ENCODE results near the gene GALNT17.
"Not testable (repeated sequence)": the region's sequence is repeated elsewhere in the genome, so short reads cannot be mapped to it uniquely, and the experiment has no call there.

Gene GALNT17

GRCh38 chr7:71584256-71584655 lies 452.3 kb downstream of the GALNT17 start:
- no peak for DNase-seq

- no peak for DNase-seq
These were observed 459.9 kb downstream of the GALNT17 start for GRCh38 chr7:71591876-71592275.

GRCh38 chr7:71592388-71592787 lies 460.4 kb downstream of the GALNT17 start:
- not testable (repeated sequence) for DNase-seq

- no peak for DNase-seq
These were observed 462.8 kb downstream of the GALNT17 start for GRCh38 chr7:71594736-71595135.

- DNase-seq: no peak
These were observed 463.2 kb downstream of the GALNT17 start for GRCh38 chr7:71595176-71595575.

- DNase-seq: no peak
These were observed 466.6 kb downstream of the GALNT17 start for GRCh38 chr7:71598553-71598952.

GRCh38 chr7:71601851-71602250 lies 469.9 kb downstream of the GALNT17 start:
- DNase-seq: no peak

- no peak for DNase-seq
These were observed 473.0 kb downstream of the GALNT17 start for GRCh38 chr7:71604818-71605414.

- DNase-seq: no peak
These were observed 480.0 kb downstream of the GALNT17 start for GRCh38 chr7:71611986-71612385.

- no peak for DNase-seq
These were observed 481.0 kb downstream of the GALNT17 start for GRCh38 chr7:71612911-71613310.

- DNase-seq: no peak
These were observed 481.4 kb downstream of the GALNT17 start for GRCh38 chr7:71613313-71613712.

- no peak for DNase-seq
These were observed 483.1 kb downstream of the GALNT17 start for GRCh38 chr7:71615017-71615416.

- no peak for DNase-seq
These were observed 484.3 kb downstream of the GALNT17 start for GRCh38 chr7:71616217-71616616.

- no peak for DNase-seq
These were observed 486.3 kb downstream of the GALNT17 start for GRCh38 chr7:71618278-71618677.

- no peak for DNase-seq
These were observed 493.6 kb downstream of the GALNT17 start for GRCh38 chr7:71625545-71625944.

GRCh38 chr7:71626206-71626605 lies 494.3 kb downstream of the GALNT17 start:
- DNase-seq: no peak

- no peak for DNase-seq
These were observed 495.7 kb downstream of the GALNT17 start for GRCh38 chr7:71627651-71628050.

- DNase-seq: no peak
These were observed 498.6 kb downstream of the GALNT17 start for GRCh38 chr7:71630516-71630915.

- no peak for DNase-seq
These were observed 501.6 kb downstream of the GALNT17 start for GRCh38 chr7:71633551-71634008.

- not testable (repeated sequence) for DNase-seq
These were observed 503.9 kb downstream of the GALNT17 start for GRCh38 chr7:71635849-71636248.

- no peak for DNase-seq
These were observed 504.4 kb downstream of the GALNT17 start for GRCh38 chr7:71636329-71636728.

GRCh38 chr7:71637578-71637977 lies 505.6 kb downstream of the GALNT17 start:
- DNase-seq: no peak

- DNase-seq: no peak
These were observed 506.2 kb downstream of the GALNT17 start for GRCh38 chr7:71638108-71638507.

GRCh38 chr7:71639382-71640085 lies 507.6 kb downstream of the GALNT17 start:
- DNase-seq: no peak

- DNase-seq: not testable (repeated sequence)
These were observed 511.1 kb downstream of the GALNT17 start for GRCh38 chr7:71643031-71643430.

Data from CD4-positive, alpha-beta T cell treated with Interleukin-21 for 1 hour (primary cell).